Mesothelial cell of epicardium (in vitro differentiated cells): Measurements from ENCODE around the gene HIPK4. TPM values are rescaled to one million over a fixed set of nuclear protein-coding genes. Genes with fewer than 3 reads are reported as not detected.
A peak's percentile ranks its signal among the peaks of the same experiment; 100 is the strongest.

Experiments used
- DNase-seq, 2 experiments: peaks; one replicate each; pipeline ENCODE4 v3.0.0; 2021; ENCODE audit warnings: low spot score in 2 of 2; ENCODE audit not compliant: unreplicated experiment in 2 of 2
- H3K27ac Mint-ChIP-seq: 2 replicates; pipeline ENCODE4 v1.8.0; 2021; ENCODE audit warnings: mixed read lengths
- H3K27me3 Mint-ChIP-seq: 2 replicates; pipeline ENCODE4 v1.8.0; 2021; ENCODE audit warnings: low read depth, mixed read lengths
- H3K36me3 Mint-ChIP-seq: 2 replicates; pipeline ENCODE4 v1.8.0; 2021; ENCODE audit warnings: mixed read lengths
- H3K4me1 Mint-ChIP-seq: 2 replicates; pipeline ENCODE4 v1.8.0; 2021; ENCODE audit warnings: mixed read lengths
- H3K4me3 Mint-ChIP-seq: 2 replicates; pipeline ENCODE4 v1.8.0; 2021; ENCODE audit warnings: mild to moderate bottlenecking, moderate library complexity, mixed read lengths
- H3K9me3 Mint-ChIP-seq: 2 replicates; pipeline ENCODE4 v1.8.0; 2021; ENCODE audit warnings: mixed read lengths
- total RNA-seq: library from RNA; stranded (reverse); gene quantifications from 3 replicates; pipeline ENCODE4 v1.2.1, GENCODE V29; 2021
- TF ChIP-seq, protein P1 (sequence below): fragments of 200-600 bp; sonication (generic); IDR thresholded peaks from one replicate; pipeline ENCODE4 v1.5.0; 2021; ENCODE audit warnings: antibody characterized with exemption; ENCODE audit not compliant: unreplicated experiment

The HIPK4 gene
- total RNA-seq, 1 donor from 2014 or later = 0.31 TPM

DNA sequence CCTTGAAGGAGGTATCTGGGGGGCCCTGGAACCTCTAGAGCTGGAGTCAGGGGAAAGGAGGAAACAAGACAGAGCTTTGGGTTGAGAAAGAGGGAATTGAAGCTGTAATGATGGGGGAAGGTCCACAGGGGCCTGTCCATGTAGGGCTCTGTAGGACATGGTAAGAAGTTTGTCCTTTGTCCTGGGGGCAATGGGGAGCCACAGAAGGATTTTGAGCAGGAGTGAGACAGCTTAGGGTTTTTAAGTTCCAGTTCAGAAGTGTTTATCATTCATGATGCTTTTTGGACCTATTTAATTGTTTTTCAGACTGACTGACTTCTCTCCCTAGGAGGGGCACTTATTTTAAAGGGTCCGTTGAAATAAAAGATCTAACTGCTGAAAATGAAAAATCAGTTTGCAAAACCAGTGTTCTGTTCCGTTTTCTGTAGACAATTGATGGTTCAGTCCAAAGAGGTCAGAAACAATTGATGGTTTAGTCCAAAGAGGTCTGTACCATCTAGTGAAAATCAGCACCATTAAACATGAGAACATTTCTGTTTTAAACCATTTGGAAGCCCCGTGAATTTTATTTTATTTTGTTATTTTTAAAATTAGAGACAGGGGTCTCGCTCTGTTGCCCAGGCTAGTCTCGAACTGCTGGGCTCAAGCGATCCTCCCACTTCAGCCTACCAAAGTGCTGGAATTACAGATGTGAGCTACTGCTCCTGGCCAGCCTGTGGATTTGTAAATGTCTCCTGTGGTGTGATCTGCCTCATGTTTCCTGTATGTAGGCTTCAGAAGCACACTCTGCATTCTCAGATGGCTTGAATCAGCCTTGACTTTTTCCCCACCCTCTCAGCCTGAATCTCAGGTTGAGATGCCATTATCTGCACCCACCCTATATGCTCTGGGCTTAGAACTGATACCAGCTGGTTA is 33.0 kb downstream of the HIPK4 start:
- Mint-ChIP-seq H3K27ac (no peak overlapping the region), H3K4me3 (no peak overlapping the region)

DNA sequence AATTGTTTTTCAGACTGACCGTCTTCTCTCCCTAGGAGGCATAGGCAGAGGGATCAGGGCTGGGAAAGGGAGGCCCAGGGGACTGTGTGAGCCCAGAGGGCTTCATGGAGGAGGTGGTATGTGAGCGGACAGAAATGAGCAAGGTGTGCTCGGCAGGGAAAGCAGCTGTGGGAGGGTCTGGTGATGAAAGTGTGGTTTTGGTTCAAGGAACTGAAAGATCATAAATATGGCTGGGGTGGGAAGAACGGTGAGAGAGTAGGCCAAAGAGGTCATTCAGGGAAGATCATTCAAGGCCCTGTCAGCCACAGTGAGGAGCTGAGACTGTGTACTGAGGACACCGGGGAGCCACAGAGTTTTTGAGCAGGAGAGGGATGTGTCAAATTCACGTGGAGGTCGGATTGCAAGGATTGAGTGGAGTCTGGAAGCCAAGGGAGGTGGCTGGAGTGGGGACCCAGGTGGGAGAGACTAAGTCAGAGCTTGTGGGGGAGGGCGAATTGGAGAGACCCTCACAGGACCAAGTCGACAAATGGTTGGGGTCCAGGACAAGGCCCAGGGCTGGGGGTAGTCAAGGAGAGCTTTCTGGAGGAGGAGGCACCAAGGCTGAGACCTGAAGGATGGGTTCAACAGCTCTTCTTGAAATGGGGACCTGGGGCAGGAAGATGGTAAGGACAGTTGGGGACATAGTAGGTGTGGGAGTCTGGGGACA is 33.9 kb downstream of the HIPK4 start:
- H3K9me3 Mint-ChIP-seq = no peaks in the 10 kb centered on the region
- no peak overlapping the region for H3K27ac Mint-ChIP-seq
- TF ChIP-seq, protein P1, sequence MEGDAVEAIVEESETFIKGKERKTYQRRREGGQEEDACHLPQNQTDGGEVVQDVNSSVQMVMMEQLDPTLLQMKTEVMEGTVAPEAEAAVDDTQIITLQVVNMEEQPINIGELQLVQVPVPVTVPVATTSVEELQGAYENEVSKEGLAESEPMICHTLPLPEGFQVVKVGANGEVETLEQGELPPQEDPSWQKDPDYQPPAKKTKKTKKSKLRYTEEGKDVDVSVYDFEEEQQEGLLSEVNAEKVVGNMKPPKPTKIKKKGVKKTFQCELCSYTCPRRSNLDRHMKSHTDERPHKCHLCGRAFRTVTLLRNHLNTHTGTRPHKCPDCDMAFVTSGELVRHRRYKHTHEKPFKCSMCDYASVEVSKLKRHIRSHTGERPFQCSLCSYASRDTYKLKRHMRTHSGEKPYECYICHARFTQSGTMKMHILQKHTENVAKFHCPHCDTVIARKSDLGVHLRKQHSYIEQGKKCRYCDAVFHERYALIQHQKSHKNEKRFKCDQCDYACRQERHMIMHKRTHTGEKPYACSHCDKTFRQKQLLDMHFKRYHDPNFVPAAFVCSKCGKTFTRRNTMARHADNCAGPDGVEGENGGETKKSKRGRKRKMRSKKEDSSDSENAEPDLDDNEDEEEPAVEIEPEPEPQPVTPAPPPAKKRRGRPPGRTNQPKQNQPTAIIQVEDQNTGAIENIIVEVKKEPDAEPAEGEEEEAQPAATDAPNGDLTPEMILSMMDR = no peak
- no peaks in the 10 kb centered on the region for H3K4me1 Mint-ChIP-seq
- no peaks in the 10 kb centered on the region for H3K27me3 Mint-ChIP-seq
- no peaks in the 10 kb centered on the region for H3K36me3 Mint-ChIP-seq
- no peak for DNase-seq
- no peak overlapping the region for H3K4me3 Mint-ChIP-seq

More for the DNA sequence above, 33.0 kb downstream of the HIPK4 start:
- DNase-seq = no peak
- no peaks in the 10 kb centered on the region for H3K27me3 Mint-ChIP-seq
- no peaks in the 10 kb centered on the region for H3K4me1 Mint-ChIP-seq
- no peaks in the 10 kb centered on the region for H3K9me3 Mint-ChIP-seq
- TF ChIP-seq, protein P1 = no peak
- H3K36me3 Mint-ChIP-seq = no peaks in the 10 kb centered on the region

DNA sequence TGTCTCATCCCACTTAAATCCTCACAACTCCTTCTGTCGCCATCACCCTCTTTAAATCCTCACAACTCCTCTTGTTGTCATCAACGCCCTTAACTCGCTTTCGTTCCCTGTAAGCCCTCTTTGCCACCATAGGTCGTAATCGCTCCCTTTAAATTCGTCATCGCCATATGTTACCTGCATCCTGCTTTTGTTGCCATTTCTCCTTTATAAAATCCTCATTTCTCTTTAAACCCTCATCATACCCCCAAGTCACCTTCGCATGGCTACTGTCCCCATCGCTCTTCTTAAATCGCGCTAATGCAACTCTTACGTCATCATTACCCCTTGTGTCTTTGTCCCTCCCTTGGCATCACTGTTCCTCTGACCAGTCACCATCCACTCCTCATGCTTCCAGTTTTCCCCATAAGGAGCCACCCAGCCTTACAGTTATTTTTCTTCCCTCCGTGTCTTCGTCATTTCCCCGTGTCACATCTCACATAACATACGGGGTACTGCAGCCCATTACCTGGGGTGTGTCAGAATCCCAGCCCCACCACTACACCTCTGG is 40.9 kb downstream of the HIPK4 start:
- Mint-ChIP-seq H3K4me1 (peaks cover 12% of the 10 kb centered on the region), H3K4me3 (peak overlapping the region; percentile 88), H3K27ac (peak overlapping the region; percentile 91), H3K27me3 (no peaks in the 10 kb centered on the region), H3K9me3 (no peaks in the 10 kb centered on the region), H3K36me3 (peaks cover 1% of the 10 kb centered on the region)
- TF ChIP-seq, protein P1 = no peak
- no peak for DNase-seq

DNA sequence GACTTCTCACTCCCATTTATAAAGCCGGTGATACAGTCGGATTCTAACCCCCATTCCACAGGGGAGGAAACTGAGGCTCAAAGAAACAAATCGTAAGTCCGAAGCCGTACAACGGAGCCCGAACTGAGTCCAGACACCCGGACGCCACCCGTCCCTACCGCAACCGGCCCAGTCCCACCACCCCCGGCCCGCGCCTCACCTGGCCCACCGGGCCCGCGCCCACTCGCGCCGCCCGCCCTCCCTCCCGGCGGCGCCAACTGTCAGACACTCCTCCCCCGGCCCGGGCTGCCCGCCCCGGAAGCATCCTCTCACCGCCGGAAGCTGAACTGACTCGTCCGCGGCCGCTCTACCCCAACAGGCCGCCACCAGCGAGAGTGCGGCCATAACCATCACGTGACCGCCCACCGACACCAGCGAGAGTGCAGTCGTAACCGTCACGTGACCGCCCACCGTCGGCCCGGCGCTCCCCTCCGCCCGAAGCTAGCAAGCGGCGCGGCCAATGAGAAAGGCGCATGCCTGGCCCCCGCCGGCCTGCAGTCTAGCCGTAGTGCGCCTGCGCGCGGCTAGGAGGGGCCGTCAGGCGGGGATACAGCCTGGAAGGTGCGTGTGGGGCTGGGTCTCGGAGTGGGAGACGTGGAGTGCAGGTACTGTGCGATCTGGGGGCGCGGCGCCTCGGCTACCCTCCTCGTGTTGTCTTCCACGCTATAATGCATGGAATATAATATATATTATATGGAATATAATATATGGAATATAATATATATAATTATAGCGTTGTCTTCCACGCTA is 41.7 kb downstream of the HIPK4 start, which contains the start of the genes C19orf47 and PLD3:
Gene C19orf47 (minus strand): TSS at position 273 of the 789 bp plus-strand sequence. CDS start 6,540 bp downstream, outside the sequence.
Gene PLD3 (plus strand): TSS at position 571 of the 789 bp plus-strand sequence. CDS start 17,789 bp downstream, outside the sequence.
- H3K27ac Mint-ChIP-seq = peak within 1 kb of the TSS; percentile 94
- TF ChIP-seq, protein P1 = no peak

DNA sequence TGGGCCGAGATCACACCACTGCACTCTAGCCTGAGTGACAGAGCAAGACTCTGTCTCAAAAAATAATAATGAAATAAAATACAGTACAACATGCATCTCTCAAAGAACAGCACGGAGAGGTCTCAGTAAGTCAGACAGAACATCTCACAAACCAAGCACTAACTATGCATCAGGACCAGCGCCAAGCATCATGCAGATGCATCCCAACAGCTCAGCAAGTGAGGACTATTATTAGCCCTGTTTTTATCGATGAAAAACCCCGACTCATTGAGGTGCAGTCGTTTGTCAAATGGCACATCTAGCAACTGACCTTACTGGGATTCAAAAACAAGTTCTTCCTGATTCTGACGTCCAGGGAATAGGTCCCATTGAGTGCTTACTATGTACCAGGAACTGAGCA is 45.6 kb downstream of the HIPK4 start:
- H3K4me1 Mint-ChIP-seq = peaks cover 12% of the 10 kb centered on the region
- H3K27ac Mint-ChIP-seq = peak overlapping the region; percentile 28
- TF ChIP-seq, protein P1 = no peak
- H3K4me3 Mint-ChIP-seq = no peak overlapping the region
- DNase-seq = no peak
- no peaks in the 10 kb centered on the region for H3K9me3 Mint-ChIP-seq
- no peaks in the 10 kb centered on the region for H3K27me3 Mint-ChIP-seq
- peaks cover 5% of the 10 kb centered on the region for H3K36me3 Mint-ChIP-seq

More for the DNA sequence above, 41.7 kb downstream of the HIPK4 start, which contains the start of the genes C19orf47 and PLD3:
- peak; percentile 99 to 100 for DNase-seq
- Mint-ChIP-seq H3K36me3 (peaks cover 1% of the 10 kb centered on the region), H3K27me3 (no peaks in the 10 kb centered on the region), H3K4me1 (peaks cover 12% of the 10 kb centered on the region), H3K9me3 (no peaks in the 10 kb centered on the region), H3K4me3 (peak within 1 kb of the TSS; percentile 88)
